Spleen (tissue), 11 donors: Measurements from ENCODE around the gene CCDC12. TPM values are rescaled to one million over a fixed set of nuclear protein-coding genes. Genes with fewer than 3 reads are reported as not detected.
A peak's percentile ranks its signal among the peaks of the same experiment; 100 is the strongest.

Experiments used
- DNase-seq: peaks from one replicate; pipeline ENCODE4 v3.0.0-alpha.2; 2020
- H3K27ac ChIP-seq, 8 donors: fragments of 200-600 bp; sonication (generic) in 7 of 8; 1 replicate in 4 of 8; 2 replicates in 4 of 8; pipeline versions ENCODE4 v1.5.0 to v1.8.0; 2016 to 2021; ENCODE audit warnings: inconsistent platforms in 4 of 8, mild to moderate bottlenecking in 4 of 8, moderate library complexity in 1 of 8
- H3K27me3 ChIP-seq, 7 donors: fragments of 200-600 bp; sonication (generic) in 6 of 7; replicated peaks in 1 of 7; 1 replicate in 4 of 7; 2 replicates in 3 of 7; pipeline versions ENCODE4 v1.5.0 to v1.8.0; 2016 to 2021; ENCODE audit warnings: inconsistent platforms in 3 of 7, mild to moderate bottlenecking in 1 of 7
- H3K36me3 ChIP-seq, 6 donors: fragments of 200-600 bp; sonication (generic) in 5 of 6; 1 replicate in 4 of 6; 2 replicates in 2 of 6; pipeline versions ENCODE4 v1.5.0 to v1.8.0; 2016 to 2021; ENCODE audit warnings: inconsistent platforms in 2 of 6
- H3K4me1 ChIP-seq, 6 donors: fragments of 200-600 bp; sonication (generic) in 5 of 6; 1 replicate in 3 of 6; 2 replicates in 3 of 6; pipeline versions ENCODE4 v1.5.0 to v1.8.0; 2016 to 2021; ENCODE audit warnings: inconsistent platforms in 3 of 6
- H3K4me3 ChIP-seq, 8 donors: fragments of 200-600 bp; sonication (generic) in 7 of 8; 1 replicate in 4 of 8; 2 replicates in 4 of 8; pipeline versions ENCODE4 v1.5.0 to v1.8.0; 2016 to 2021; ENCODE audit warnings: inconsistent platforms in 4 of 8, mild to moderate bottlenecking in 4 of 8, moderate library complexity in 2 of 8
- H3K9me3 ChIP-seq, 8 donors: fragments of 200-600 bp; sonication (generic) in 7 of 8; 1 replicate in 4 of 8; 2 replicates in 4 of 8; pipeline versions ENCODE4 v1.5.0 to v1.8.0; 2016 to 2021; ENCODE audit warnings: inconsistent platforms in 4 of 8
- CTCF ChIP-seq, 11 experiments: fragments of 200-600 bp in 7 of 11; fragments of 450-650 bp in 4 of 11; sonication (generic) in 4 of 11; IDR thresholded peaks in 8 of 11; conservative IDR thresholded peaks in 3 of 11; 1 replicate in 7 of 11; 2 replicates in 4 of 11; pipeline versions ENCODE4 v1.4.0 to v1.8.0; 2016 to 2021; ENCODE audit warnings: antibody characterized with exemption in 11 of 11, inconsistent platforms in 4 of 11, mild to moderate bottlenecking in 1 of 11
- POLR2A ChIP-seq, 3 donors: fragments of 450-650 bp; IDR thresholded peaks; one replicate each; pipeline ENCODE4 v1.5.1; 2017; ENCODE audit warnings: antibody characterized with exemption in 3 of 3, mild to moderate bottlenecking in 1 of 3
- POLR2AphosphoS5 ChIP-seq, 3 donors: sonication (generic); formaldehyde crosslinking; IDR thresholded peaks; one replicate each; pipeline ENCODE4 v1.5.1; 2017; ENCODE audit warnings: antibody characterized with exemption in 3 of 3
- WGBS, 5 donors: extraction: QIAGEN DNeasy Blood & Tissue Kit in 3 of 5; methylation state at CpG; one replicate each; pipeline versions ENCODE4 v1.1.5 to v1.1.7; 2013 to 2018; 5-methylcytosine and 5-hydroxymethylcytosine counted together
- intact Hi-C: fragments of 100-400 bp; cut with DNase I; formaldehyde crosslinking; loops from one replicate; pipeline ENCODE4 v1.15.0; 2023; ENCODE audit warnings: low total_unique reads
- polyA plus RNA-seq, 3 donors: library from polyadenylated mRNA; stranded (reverse); fragments of 200-250 nt; gene quantifications; one replicate each; pipeline ENCODE4 v1.2.1, GENCODE V29; 2013
- total RNA-seq, 7 donors: library from RNA; depleted of rRNA in 3 of 7; stranded (reverse); fragments of >200 nt in 3 of 7; fragmentation: NEBNext Ultra II Directional in 4 of 7; extraction: Animal tissue kit (Norgen Biotek cat#: 25700) in 4 of 7; gene quantifications; one replicate each; pipeline versions ENCODE4 v1.1.0 to v1.2.1, GENCODE V29; 2016 to 2021
- donor health status: healthy with polysubstance abuse.
- donor health status: DM: no; HTN: no; CAD: no; lungs with moderate emphysema.
- donor health status: DM: no; HTN: no; CAD: no.
- donor health status: Bipolar disorder and iron deficiency.
- donor health status: healthy.
- donor health status: DM: no; HTN: no; CAD: no.
- donor health status: DM: yes; HTN: yes; CAD: no.

CCDC12 gene
- total and polyA plus RNA-seq, 10 donors: 36.5 to 124 (median 55.7) TPM

DNA sequence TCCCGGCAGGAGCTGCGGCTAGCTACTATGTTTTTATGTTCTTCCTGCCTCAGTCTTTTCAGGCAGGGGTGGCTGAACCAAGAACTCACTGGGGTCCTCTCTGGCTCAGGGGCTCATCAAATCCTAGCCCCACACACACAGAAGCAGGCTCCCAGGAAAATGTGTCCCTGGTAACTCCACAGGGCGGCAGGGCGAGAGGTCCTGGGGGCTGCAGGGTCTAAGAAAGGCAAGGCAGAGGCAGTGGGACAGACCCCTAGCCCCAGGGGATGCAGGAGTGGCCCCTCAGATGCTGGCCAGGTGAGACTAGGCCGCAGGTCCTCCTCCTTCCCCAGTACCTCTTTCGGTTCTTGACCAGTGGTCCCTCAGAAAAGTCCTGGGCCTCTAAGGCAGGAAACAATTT, 50.1 kb downstream of the CCDC12 start:
- Histone ChIP-seq H3K4me1 (peaks cover 58 to 87% (median 82%) of the 10 kb centered on the region in 6 donors), H3K27me3 (no peaks in the 10 kb centered on the region), H3K36me3 (peaks cover 2 to 53% (median 42%) of the 10 kb centered on the region in 6 donors), H3K9me3 (peaks cover 0 to 9% (median 0%) of the 10 kb centered on the region in 8 donors), H3K4me3 (peak overlapping the region in 3 of 8 donors; percentile 4 to 52 (median 11)), H3K27ac (peak overlapping the region; percentile 59 to 89 (median 84))
- DNase-seq: peak; percentile 73
- intact Hi-C loops: no loop called here
- WGBS, 5 donors: 49 to 73% (median 62%) methylated on average over 4 to 6 of the region's 6 CpGs
- TF ChIP-seq CTCF (IDR thresholded peaks at IDR 0.05 in 8 of 11, conservative IDR thresholded peaks at IDR 0.05 in 3 of 11) (no peak), POLR2AphosphoS5 (IDR thresholded peaks at IDR 0.05) (no peak), POLR2A (IDR thresholded peaks at IDR 0.05) (no peak)

- TF ChIP-seq POLR2AphosphoS5 (IDR thresholded peaks at IDR 0.05): peak in 1 of 3 donors; percentile 11
- no peak for TF ChIP-seq CTCF (IDR thresholded peaks at IDR 0.05 in 8 of 11, conservative IDR thresholded peaks at IDR 0.05 in 3 of 11)
- TF ChIP-seq POLR2A (IDR thresholded peaks at IDR 0.05): no peak
- Histone ChIP-seq H3K27me3 (no peaks in the 10 kb centered on the region), H3K4me1 (peaks cover 54 to 83% (median 78%) of the 10 kb centered on the region in 6 donors), H3K9me3 (peaks cover 0 to 9% (median 0%) of the 10 kb centered on the region in 8 donors), H3K27ac (peak overlapping the region; percentile 59 to 89 (median 84)), H3K4me3 (peak overlapping the region in 1 of 8 donors; percentile 52), H3K36me3 (peaks cover 2 to 58% (median 46%) of the 10 kb centered on the region in 6 donors)
- DNase-seq: peak; percentile 78
- 39 to 63% (median 58%) methylated on average over 6 of the region's 6 CpGs for WGBS, 5 donors
- intact Hi-C loops: no loop called here
These were observed 50.5 kb downstream of the CCDC12 start for GRCh38 chr3:46926039-46926438.

GRCh38 chr3:46925585-46925934, 51.0 kb downstream of the CCDC12 start:
- peaks cover 2 to 62% (median 51%) of the 10 kb centered on the region in 6 donors for H3K36me3 ChIP-seq
- intact Hi-C loops: no loop called here
- peaks cover 49 to 78% (median 73%) of the 10 kb centered on the region in 6 donors for H3K4me1 ChIP-seq

More at GRCh38 chr3:46925585-46925934, 51.0 kb downstream of the CCDC12 start:
- DNase-seq: peak; percentile 68
- H3K27ac ChIP-seq: peak overlapping the region in 7 of 8 donors; percentile 74 to 89 (median 86)
- no peak for TF ChIP-seq POLR2AphosphoS5 (IDR thresholded peaks at IDR 0.05)
- no peak for TF ChIP-seq CTCF (IDR thresholded peaks at IDR 0.05 in 8 of 11, conservative IDR thresholded peaks at IDR 0.05 in 3 of 11)
- TF ChIP-seq POLR2A (IDR thresholded peaks at IDR 0.05): no peak
- 60 to 79% (median 66%) methylated on average over 3 to 5 of the region's 5 CpGs for WGBS, 5 donors
- no peaks in the 10 kb centered on the region for H3K27me3 ChIP-seq
- H3K4me3 ChIP-seq: no peak overlapping the region
- H3K9me3 ChIP-seq: peaks cover 0 to 9% (median 0%) of the 10 kb centered on the region in 8 donors
